ENCODE results near the gene AP4E1.

Gene AP4E1

DNA sequence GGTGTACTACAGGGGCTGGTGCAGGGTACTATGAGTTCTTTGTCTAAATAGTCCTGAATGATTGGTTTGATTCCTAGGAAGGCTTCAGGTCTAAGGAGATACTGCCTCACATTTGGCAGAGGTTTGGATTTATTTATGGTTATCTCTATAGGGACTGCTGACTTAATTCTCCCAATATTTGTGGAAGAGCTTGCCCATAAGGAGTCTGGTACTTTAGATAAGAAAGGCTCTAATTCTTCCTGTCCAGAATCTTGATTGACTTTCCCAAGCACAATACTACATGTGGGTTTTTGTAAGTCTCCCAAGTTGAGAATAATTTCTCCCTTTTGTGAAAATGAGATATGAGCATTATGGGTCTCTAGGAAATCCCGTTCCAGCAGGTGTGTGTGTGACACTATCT, 36.7 kb upstream of the AP4E1 start (continued):
- TF ChIP-seq ZNF664 (tag by site-specific recombination; IDR thresholded peaks at IDR 0.05) (no peak), PRDM1 (tag by site-specific recombination; IDR thresholded peaks at IDR 0.05) (no peak), ZXDB (tag by site-specific recombination; IDR thresholded peaks at IDR 0.05) (no peak), SALL2 (tag by site-specific recombination; IDR thresholded peaks at IDR 0.05; ENCODE audit: borderline replicate concordance) (no peak), ZNF311 (tag by site-specific recombination; IDR thresholded peaks at IDR 0.05; ENCODE audit: borderline replicate concordance) (no peak), GLI2 (tag by site-specific recombination; IDR thresholded peaks at IDR 0.05; ENCODE audit: borderline replicate concordance, low read depth) (no peak)
- TF ChIP-seq, protein P1, sequence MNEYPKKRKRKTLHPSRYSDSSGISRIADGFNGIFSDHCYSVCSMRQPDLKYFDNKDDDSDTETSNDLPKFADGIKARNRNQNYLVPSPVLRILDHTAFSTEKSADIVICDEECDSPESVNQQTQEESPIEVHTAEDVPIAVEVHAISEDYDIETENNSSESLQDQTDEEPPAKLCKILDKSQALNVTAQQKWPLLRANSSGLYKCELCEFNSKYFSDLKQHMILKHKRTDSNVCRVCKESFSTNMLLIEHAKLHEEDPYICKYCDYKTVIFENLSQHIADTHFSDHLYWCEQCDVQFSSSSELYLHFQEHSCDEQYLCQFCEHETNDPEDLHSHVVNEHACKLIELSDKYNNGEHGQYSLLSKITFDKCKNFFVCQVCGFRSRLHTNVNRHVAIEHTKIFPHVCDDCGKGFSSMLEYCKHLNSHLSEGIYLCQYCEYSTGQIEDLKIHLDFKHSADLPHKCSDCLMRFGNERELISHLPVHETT (tag by site-specific recombination; IDR thresholded peaks at IDR 0.05): no peak
- TF ChIP-seq, protein P2, sequence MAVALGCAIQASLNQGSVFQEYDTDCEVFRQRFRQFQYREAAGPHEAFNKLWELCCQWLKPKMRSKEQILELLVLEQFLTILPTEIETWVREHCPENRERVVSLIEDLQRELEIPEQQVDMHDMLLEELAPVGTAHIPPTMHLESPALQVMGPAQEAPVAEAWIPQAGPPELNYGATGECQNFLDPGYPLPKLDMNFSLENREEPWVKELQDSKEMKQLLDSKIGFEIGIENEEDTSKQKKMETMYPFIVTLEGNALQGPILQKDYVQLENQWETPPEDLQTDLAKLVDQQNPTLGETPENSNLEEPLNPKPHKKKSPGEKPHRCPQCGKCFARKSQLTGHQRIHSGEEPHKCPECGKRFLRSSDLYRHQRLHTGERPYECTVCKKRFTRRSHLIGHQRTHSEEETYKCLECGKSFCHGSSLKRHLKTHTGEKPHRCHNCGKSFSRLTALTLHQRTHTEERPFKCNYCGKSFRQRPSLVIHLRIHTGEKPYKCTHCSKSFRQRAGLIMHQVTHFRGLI (tag by site-specific recombination; IDR thresholded peaks at IDR 0.05): no peak

DNA sequence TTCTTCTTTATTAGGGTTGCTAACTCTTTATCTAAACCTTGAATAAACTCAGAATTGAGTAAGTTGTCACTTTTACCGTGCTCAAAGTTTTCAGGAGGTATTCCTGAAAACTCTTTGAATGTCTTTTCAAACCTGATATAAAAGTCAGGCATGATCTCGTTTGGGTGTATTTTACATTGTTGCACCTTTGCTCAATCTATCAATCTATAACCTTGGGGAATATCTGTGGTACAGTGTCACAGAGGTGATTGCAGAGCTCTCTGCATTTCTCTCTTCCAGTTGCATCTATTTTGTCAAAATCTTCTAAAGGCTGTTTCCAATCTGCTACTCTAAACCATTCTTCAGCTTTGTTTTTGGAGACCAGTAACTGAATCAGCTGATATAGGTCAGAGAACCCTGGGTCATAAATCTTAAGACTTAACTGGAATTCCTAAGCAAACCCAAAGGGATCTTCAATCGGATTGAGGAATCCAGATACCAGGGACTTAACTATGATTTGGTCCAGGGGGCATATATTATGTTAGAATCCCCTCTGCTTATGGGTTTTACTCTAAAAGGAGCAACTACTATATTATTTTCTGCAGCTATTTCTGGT, 35.6 kb upstream of the AP4E1 start:
- TF ChIP-seq, protein P3, sequence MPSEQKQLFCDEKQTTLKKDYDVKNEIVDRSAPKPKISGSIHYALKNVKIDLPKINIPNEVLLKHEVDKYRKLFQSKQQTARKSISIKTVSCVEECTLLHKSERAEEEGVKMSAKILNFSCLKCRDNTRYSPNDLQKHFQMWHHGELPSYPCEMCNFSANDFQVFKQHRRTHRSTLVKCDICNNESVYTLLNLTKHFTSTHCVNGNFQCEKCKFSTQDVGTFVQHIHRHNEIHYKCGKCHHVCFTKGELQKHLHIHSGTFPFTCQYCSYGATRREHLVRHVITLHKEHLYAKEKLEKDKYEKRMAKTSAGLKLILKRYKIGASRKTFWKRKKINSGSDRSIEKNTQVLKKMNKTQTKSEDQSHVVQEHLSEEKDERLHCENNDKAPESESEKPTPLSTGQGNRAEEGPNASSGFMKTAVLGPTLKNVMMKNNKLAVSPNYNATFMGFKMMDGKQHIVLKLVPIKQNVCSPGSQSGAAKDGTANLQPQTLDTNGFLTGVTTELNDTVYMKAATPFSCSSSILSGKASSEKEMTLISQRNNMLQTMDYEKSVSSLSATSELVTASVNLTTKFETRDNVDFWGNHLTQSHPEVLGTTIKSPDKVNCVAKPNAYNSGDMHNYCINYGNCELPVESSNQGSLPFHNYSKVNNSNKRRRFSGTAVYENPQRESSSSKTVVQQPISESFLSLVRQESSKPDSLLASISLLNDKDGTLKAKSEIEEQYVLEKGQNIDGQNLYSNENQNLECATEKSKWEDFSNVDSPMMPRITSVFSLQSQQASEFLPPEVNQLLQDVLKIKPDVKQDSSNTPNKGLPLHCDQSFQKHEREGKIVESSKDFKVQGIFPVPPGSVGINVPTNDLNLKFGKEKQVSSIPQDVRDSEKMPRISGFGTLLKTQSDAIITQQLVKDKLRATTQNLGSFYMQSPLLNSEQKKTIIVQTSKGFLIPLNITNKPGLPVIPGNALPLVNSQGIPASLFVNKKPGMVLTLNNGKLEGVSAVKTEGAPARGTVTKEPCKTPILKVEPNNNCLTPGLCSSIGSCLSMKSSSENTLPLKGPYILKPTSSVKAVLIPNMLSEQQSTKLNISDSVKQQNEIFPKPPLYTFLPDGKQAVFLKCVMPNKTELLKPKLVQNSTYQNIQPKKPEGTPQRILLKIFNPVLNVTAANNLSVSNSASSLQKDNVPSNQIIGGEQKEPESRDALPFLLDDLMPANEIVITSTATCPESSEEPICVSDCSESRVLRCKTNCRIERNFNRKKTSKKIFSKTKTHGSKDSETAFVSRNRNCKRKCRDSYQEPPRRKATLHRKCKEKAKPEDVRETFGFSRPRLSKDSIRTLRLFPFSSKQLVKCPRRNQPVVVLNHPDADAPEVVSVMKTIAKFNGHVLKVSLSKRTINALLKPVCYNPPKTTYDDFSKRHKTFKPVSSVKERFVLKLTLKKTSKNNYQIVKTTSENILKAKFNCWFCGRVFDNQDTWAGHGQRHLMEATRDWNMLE (tag by site-specific recombination; conservative IDR thresholded peaks at IDR 0.05; ENCODE audit: low read depth): no peak
- TF ChIP-seq ZNF248 (tag by site-specific recombination; IDR thresholded peaks at IDR 0.05) (no peak), ZNF394 (tag by site-specific recombination; IDR thresholded peaks at IDR 0.05; ENCODE audit: borderline replicate concordance) (no peak), KLF1 (tag by site-specific recombination; IDR thresholded peaks at IDR 0.05) (no peak), ZNF2 (tag by site-specific recombination; IDR thresholded peaks at IDR 0.05) (no peak)
- TF ChIP-seq, protein P4, sequence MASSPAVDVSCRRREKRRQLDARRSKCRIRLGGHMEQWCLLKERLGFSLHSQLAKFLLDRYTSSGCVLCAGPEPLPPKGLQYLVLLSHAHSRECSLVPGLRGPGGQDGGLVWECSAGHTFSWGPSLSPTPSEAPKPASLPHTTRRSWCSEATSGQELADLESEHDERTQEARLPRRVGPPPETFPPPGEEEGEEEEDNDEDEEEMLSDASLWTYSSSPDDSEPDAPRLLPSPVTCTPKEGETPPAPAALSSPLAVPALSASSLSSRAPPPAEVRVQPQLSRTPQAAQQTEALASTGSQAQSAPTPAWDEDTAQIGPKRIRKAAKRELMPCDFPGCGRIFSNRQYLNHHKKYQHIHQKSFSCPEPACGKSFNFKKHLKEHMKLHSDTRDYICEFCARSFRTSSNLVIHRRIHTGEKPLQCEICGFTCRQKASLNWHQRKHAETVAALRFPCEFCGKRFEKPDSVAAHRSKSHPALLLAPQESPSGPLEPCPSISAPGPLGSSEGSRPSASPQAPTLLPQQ (tag by site-specific recombination; IDR thresholded peaks at IDR 0.05): no peak
- Histone ChIP-seq H3K4me1 (ENCODE audit: control insufficient read depth, insufficient read depth, low read length) (no peaks in the 10 kb centered on the region), H3K4me3 (ENCODE audit: low read depth, low read length) (no peak overlapping the region), H3K9me3 (ENCODE audit: control insufficient read depth, insufficient read depth, low read depth, low read length) (no peaks in the 10 kb centered on the region), H3K36me3 (ENCODE audit: control insufficient read depth in 2 of 2, insufficient read depth in 1 of 2, low read length in 2 of 2) (no peaks in the 10 kb centered on the region), H3K27ac (ENCODE audit: extremely low read depth, low read depth, low read length) (no peak overlapping the region)
- ChIA-PET POLR2A (no interaction called here), CTCF (interaction anchor here (0.6 kb wide), 1 partner anchor 53 kb away, joined by 3 read pairs; no protein-coding TSS in a partner anchor)
